ENCODE results near the gene UFSP1.

Gene UFSP1

DNA sequence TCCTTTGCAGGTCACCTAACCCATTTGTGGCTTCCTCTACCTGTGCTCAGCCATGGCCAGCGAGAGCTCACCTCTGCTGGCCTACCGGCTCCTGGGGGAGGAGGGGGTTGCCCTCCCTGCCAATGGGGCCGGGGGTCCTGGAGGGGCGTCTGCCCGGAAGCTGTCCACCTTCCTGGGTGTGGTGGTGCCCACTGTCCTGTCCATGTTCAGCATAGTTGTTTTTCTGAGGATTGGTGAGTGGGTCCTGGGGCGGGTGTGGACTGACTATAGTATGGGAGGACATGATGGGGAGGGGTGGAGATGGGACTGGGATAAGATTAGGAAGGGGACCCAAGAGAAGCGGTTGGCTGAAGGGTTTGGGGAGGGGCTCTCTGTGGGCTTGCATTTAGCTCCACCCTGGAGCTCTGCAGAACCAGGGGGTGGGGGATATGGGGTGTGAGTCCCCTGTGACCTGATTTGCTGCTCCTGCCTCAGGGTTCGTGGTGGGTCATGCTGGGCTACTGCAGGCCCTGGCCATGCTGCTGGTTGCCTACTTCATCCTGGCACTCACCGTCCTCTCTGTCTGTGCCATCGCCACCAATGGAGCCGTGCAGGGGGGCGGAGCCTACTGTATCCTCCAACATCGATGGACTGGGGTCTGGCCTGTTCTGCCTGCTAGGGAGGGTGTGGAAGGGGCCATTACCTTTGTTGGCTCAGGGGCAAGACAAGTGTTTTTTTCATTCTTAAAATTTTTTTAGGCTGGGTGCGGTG, 35.2 kb downstream of the UFSP1 start:
- DNase-seq = no peak

DNA sequence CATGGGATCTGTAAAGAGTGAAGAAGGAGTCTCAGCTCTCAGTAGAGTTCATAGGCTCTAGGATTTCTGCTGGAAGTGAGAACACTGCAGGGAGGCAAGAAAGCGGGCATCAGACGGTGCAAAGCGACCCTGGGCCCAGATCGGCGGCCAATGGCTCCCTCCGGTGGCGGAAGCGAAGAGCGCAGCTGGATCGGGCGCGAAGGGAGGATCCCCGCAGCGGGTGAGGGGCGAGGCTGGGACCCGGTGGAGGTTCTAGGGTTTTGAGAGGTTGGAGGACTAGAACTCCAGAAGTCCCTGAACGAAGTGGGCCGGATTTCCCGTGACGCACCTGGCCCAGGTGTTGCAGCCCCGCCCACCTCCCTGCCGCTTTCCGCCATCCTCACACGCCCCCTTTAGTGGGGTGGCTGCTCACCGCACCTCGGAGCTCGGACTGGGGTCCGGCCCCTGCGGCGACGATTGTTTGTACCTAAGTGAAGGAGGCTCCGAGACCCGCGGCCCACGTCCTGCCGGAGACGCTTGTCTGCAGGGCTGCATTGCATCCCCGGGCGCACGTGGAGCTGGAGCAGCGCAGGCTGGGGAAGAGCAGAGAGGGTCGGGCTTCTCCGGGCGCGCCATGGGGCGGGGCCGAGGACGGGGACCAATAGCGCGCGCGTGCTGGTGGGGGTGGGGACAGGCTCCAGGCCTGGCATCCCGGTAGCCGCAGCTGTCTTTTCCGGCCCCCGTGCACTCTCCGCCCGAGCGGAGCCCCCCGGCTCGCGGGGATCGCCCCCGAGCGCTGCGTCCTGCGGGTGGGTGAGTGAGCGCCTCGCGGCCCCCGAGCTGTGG, 37.3 kb downstream of the UFSP1 start, which contains the start of gene SLC12A9:
SLC12A9 (plus strand) TSS at position 666 of the 825 bp plus-strand sequence. CDS start 1,485 bp downstream, outside the sequence.
- DNase-seq = peak; percentile 91

DNA sequence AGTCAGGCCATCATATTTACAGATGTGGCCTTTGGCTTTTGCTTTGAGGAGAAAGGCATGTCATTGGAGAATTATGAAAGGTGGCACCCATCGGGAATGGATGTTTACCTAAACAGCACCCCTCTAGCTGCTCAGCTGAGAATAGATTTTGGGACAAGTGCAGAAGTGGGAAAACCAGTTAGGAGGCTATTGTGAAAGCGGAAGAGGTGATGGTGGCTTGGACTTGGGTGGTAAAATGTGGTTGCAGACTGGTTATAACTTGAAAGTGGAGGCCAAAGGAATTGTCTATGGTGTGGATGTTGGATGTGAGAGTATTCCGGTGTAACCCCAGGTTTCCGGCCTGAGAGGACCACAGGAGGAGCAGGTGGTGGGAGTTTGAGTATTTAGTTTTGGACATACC, 42.2 kb downstream of the UFSP1 start:
- DNase-seq = no peak

DNA sequence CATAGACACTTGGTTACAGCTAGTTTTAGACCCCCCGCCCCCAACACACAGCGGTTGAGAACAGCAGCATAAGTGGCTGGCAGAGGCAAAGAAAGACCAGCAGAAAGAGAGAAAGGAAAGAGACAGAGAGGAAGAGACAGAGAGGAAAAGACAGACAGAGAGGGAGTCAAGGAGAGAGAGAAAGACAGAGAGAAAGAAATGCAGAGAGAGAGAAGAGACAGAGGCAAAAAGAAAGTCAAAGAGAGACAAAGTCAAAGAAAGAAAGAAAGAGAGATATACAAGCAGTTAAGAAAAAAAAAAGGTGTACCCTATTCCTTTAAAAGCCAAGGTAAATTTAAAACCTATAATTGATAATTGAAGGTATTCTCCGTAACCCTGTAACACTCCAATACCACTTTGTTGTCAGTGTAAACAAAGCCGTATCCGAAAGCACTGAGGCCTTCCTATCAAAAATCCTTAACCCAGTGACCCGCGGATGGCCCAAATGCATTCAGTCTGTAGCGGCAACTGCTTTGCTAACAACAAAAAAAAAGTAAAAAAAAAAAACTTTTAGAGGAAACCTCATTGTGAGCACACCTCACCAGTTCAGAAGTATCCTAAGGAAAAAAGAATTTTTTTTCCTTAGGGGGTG, 48.9 kb downstream of the UFSP1 start:
- no peak for DNase-seq

GRCh38 chr7:100839361-100839760, 50.2 kb downstream of the UFSP1 start:
- DNase-seq = no peak
